Endometrial microvascular endothelial cells (primary cell): ENCODE measurements around the gene ABCC3. TPM values are rescaled to one million over a fixed set of nuclear protein-coding genes. Genes with fewer than 3 reads are reported as not detected.
"Not testable (repeated sequence)": the region's sequence is repeated elsewhere in the genome, so short reads cannot be mapped to it uniquely, and the experiment has no call there.

Experiments used
- in situ Hi-C: cut with HindIII; loops from 2 replicates; pipeline ENCODE4 v1.10.0; 2017; ENCODE audit warnings: low sequenced_read_pairs, low pct_unique_long_range_greater_than_20kb; ENCODE audit errors: inconsistent ontology term
- total RNA-seq: library from RNA; depleted of rRNA; stranded (reverse); fragments of >200 nt; gene quantifications from one replicate; pipeline ENCODE4 v1.2.3, GENCODE V29; 2015; ENCODE audit errors: inconsistent ontology term

The ABCC3 gene
- total RNA-seq, 1 donor from 2014 or later: 34.9 TPM

DNA sequence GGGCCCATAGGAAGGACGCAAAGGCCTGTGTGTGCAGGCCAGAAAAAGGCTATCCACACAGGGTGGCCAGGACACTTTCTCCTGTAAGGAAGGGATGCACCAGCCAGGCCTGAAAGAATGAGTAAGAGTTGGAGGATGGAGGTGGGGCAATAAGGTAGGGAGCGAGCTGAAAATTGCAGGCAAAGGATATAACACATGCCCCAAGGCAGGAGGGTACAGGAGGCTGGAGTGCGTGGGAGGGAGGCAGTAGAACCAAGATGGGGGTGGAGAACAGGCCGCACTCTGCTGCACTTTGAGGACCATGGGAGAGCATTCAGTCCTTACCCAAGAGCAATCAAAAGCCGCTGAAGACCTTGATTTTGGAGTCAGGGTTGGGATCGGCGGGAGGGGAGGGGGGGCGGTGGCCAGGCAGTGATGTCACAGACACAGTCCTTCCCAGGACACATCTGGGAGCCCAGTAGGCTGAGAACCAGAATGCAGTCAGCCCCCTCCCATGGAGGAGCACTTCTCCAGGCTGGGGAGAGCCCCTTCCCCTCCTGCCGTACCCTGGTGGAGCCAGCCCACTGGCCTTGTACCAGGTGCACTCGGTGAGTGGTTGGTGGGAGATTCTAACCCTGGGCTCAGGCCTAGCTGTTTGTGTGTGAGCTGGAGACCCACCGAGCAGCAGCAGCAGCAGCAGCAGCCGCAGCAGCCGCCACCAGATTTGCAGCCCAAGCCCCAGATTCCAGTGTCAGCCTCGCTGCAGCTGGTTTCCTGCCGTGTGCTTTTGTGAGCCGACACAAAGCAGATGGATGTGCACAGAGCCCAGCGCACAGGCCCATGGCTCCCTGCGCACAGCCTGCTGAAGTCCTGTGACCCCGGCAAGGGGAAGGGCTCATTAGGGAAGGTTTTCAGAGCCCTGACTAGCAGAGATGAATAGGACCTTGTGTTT lies 55.5 kb downstream of the ABCC3 start:
- in situ Hi-C loops: no loop called here

DNA sequence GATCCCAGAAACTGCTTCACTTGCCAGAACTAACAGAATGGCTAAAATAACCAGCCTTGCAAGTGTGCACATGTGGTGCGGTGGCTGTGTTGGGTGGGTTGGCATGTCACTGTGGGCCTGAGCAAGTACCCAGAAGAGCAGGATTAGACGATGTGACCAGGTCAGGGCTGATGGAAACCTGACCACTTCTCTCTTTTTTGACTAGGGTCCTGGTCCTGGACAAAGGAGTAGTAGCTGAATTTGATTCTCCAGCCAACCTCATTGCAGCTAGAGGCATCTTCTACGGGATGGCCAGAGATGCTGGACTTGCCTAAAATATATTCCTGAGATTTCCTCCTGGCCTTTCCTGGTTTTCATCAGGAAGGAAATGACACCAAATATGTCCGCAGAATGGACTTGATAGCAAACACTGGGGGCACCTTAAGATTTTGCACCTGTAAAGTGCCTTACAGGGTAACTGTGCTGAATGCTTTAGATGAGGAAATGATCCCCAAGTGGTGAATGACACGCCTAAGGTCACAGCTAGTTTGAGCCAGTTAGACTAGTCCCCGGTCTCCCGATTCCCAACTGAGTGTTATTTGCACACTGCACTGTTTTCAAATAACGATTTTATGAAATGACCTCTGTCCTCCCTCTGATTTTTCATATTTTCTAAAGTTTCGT lies 56.3 kb downstream of the ABCC3 start:
- in situ Hi-C loops: no loop called here

DNA sequence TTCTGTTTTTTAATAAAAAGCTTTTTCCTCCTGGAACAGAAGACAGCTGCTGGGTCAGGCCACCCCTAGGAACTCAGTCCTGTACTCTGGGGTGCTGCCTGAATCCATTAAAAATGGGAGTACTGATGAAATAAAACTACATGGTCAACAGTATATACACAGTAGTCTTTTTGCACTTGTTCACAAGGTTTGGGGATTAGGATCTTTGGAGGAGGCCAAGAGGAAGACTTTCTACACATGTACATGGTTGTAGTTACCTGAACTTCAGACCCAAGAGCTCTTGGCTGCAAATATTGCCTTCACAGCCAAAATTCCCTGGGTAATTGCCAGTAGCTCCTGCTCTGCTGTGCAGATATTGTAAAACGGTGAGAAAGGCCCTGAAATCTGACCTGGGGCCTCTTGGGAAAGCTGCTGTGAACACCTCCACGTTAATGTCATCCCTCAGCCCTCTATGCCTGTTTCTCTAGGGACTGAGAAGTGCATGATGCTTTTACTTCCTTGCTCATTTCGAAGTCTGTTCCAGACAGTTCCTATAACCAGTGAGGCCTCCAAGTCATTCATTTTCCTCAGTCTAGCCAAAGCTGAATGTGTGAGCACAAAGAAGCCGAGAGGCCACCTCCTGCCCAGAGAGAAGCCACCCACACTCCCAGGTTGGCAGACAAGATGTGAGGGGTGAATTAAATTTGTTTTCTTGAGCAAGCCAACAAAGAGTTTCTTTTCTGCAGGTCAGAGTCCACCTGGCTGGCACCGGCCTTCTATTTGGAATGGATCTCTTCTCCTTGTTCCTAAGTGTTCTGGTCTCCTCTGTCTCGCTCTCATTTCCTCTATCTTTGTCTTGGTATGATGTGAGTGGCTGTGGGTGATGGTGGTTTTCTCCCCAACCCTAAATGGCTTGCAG lies 57.1 kb downstream of the ABCC3 start:
- in situ Hi-C loops: no loop called here

DNA sequence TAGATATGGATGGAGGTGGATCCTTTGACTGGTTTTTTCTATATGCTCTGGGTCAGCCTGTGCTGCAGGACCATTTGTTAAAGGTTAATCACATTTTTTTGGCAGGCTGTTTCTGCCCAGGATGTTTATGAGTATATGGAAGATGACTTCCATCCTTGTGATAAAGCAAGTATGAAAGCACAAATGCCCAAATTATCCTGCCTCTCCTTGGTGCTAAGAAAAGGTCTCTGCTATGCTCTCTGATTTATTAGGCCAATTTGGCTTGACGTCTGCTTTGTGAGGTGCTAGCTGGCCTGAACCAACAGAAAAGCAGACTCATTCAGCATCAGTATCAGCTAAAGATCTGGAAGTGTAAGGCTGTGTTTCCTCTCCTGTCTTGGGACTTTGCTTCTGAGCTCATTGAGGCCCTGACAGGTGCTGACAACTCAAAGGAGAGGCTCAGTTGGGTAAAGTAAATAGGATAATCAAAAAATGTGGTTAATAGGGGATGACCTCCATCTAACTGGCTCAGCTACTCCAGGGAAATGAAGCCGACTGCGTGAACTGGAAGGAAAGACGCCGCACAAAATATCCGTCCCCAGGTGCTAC lies 57.9 kb downstream of the ABCC3 start:
- in situ Hi-C loops: no loop called here

DNA sequence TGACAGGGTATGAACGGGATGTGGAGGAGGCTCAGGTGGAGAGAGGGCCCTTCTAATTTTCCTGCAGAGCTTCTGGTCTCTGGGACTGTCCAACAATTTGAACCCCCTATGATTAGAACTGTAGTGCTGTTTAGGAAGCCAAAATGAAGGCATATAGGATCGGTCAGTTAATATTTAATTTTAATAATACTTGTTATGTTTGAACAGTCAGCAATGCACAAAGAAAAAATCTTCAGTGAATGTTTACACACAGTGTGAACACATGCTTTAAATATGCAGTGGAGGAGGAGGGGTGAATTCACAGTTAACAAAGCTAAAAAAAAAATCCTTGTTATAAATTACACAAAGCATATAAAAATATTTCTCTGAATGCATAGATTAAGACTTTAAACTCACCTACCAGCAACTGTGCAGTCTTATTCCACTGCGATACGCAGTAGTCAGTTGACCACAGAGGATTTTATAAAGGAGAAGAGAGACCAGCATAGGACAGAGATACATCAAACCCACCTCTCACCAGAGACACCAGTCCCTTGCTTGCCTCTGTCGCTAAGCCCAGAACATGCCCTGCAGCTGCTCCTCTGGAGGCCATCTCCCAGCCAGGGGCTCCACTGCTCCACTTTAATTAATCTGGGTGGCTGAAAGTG lies 58.5 kb downstream of the ABCC3 start:
- in situ Hi-C loops: no loop called here

DNA sequence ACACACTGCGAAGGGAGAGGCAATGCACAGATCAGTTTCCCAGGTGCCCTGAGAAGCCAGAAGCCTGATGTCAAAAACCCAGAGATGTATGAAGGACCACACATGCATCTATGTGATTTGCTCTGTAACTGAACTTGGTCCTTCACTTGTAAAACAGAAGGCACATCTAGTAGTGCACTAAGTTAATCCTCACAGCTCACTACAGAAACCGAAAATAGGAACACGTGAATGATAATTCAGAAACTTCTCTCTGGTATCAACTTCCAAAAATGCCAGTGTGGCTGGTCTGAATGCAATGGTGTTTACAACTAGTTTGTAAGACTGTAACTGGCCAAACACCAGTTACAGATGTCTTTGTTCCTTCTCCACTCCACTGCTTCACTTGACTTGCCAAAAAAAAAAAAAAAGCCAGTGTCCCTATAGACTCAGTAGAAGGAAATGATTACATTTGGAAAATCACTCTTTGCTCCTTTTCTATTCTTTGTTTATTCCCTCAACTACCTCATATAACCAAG lies 61.7 kb downstream of the ABCC3 start:
- in situ Hi-C loops: no loop called here

DNA sequence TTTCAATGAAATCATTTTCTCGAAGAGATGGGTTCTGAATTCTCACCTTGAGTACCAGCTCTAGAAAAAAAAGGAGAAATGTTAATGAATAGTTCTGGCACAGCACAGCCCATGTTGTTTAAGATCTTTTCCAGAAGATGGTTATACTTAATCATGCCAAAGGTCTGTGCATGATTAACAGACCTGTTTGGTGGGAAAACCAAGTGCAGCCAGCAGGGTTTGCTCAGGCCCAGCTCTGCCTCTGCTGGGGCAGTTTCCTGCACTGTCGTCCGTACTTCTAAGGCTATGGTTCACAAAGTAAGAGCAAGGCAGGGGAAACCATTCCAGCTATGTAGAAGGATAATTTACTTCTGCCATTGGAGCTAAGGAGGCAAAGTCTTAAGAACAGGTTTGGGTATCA lies 62.4 kb downstream of the ABCC3 start:
- in situ Hi-C loops: no loop called here

DNA sequence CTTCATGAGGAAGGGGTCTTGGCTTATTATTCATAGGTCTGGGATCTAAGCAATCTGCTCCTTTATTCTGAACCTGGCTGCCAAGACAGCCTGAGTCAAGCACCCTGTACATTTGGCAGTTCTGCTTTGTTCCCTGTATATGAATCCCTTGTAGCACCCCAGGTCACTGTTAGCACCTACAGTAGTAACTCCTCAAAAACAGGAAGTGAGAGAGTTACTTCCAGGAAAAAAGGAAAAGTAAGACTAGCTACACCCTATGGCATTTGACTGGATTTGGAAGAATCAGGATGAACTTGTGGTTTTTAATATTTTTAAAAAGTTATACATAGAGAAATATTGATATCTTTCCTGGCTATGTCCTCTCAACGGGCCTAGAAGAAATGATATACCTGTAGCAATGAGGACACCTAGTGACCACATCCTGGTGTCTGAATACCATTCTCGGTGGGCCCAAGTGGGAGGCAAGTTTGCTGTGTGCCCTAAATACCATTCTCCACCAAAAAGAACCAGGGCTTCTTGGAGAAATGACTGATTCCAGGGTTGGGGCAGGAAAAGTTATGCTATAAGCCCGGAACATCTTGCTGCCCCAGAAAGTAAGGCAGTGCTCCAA lies 63.1 kb downstream of the ABCC3 start:
- in situ Hi-C loops: no loop called here

DNA sequence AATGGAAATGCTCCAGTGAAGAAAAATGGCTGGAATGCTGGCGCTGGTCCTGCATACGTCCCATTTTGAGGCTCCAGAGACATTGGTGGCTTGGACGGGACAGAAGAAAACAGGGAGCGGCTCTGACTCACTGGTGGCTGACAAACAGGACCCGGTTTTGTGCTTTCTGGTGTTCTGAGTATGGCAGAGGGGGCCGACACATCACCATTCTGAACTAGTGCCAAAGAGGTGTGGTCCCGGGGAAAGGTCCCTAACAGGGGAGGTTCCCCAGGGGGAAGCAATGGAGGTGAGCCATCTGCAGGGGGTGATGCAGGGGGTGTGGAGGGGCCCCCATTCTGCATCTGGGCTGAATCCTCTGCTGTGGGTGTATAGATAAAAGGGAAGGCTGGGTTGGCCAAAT lies 64.7 kb downstream of the ABCC3 start:
- in situ Hi-C loops: no loop called here

DNA sequence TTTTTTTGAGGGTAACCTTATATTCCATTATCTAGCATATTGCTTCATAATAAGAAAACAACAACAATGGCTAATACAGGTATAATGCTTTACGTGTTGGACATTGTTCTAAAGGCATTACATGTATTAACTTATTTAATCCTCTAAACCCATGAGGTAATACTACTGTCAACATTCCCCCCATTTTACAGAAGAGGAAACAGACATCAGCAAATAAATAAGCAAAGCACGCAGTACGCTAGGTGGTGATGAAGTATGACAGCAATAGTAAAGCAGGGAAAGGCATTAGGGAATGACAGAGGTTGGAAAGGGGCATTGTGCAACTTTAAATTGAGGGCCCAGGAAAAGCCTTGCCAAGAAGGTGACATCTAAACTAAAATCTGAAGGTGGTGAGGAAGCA lies 68.5 kb downstream of the ABCC3 start:
- in situ Hi-C loops: no loop called here

DNA sequence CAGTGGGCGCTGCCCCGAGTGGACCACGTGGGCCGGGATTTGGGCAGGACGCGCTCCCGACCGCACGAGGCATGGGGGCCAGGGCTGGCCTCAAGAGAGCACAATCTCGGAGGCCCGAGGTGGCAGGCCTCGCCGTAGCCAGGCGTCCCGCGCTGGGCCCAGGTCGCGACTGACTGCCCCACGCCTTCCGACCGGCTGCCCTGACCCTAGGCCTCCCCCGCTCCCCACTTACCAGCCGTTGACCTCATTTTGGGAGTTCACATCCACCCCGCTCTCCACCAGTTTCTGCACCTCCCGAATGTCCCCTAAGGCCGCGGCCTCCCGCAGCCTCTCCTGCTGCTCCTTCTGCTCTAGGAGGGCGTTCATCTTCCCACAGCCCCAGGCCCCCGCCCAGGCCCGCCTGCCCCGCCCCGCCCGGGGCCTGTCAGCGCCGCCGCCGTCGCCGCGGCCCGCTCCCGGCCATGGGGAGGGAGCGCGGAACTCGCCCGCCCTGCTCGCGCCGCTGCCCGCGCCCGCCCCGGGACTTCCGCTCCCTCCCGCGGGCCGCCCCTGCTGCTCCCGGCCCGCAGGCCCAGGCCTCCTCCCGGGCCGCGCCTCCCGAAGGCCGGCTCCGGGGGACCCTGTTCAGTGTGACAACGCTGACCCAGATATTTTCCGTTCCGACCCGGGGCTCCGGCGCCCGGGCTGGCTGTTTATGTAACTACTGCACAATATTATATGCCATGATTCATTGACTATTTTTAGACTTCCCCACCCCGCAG lies 72.8 kb downstream of the ABCC3 start, which contains the start of gene ANKRD40:
Gene ANKRD40 (minus strand): TSS at position 626 of the 761 bp plus-strand sequence. CDS start 260 bp downstream, at position 366.
- in situ Hi-C loops: no loop called here

DNA sequence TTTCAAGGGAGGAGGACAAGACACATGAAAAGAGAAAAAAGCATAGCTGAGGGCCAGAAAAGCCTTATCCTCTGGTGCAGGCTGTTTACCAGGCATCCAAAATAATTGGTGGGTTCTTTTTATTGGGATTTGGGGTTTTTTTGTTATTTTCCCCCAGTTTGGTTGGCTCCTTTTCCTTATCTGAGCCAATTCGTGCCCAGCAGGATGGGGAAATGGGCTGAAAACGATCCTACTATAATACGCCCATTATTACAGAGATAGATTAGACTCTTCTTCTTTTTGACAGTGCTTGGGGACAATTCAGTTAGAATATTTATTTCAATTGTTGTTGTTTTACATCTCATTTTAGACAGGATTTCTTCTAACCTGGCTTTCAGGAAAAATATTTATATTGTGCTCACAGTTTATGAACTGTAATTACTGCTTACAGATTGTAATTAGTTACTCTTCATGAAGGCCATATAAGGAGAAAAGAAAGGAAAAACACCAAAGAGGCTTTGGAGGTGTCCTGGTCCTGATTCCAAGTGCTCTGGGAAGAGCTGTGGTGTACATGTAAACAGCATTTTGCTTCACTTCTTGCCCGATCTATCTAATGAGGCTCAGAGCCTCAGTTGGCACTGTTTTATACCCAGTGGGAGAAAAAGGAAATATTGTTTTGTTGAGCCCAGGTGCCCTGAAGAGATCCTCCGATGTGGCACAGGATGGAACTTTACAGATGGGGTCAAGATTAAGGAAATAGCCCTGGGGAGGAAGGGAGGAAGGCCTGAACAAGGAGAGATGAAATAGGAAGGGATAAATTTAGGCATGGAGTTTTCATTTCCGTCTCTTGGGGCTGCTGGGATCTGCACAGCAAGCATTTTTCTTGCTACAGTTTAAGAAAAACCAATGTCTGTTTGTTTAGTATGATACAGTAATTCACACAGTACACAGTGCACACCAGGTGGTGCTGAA lies 73.6 kb downstream of the ABCC3 start:
- in situ Hi-C loops: no loop called here

DNA sequence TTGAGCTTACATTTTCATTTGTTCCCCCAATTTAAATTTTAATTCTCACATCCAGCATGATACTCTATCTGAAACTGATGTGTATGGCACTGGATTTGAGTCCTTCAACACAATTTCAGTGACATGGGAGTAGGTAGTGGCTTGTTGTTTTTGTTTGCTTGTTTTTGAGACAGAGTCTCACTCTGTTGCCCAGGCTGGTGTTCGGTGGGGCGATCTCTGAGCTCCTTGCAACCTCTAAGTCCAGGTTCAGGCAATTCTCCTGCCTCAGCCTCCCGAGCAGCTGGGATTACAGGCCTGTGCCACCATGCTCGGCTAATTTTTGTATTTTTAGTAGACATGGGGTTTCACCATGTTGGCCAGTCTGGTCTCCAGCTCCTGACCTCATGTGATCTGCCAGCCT lies 74.4 kb downstream of the ABCC3 start:
- in situ Hi-C loops: not testable (repeated sequence)

DNA sequence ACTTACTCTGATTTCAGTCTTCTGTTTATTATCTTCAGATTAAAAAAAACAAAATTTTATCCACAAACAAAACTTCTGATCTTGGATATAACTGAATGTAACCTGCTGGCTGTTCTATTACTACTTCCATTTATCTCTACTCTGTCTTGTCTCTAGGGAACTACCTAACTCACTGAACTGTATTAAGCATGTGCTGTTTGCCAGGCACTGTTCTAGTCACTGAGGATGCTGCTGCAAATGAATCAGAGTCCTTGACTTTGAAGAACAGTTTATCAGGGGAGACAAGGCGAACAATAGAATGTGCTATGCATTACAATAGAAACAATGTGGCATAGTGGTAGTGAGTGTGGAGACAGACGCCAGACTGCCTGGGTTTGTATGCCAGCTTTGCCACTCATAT lies 75.3 kb downstream of the ABCC3 start:
- in situ Hi-C loops: no loop called here

DNA sequence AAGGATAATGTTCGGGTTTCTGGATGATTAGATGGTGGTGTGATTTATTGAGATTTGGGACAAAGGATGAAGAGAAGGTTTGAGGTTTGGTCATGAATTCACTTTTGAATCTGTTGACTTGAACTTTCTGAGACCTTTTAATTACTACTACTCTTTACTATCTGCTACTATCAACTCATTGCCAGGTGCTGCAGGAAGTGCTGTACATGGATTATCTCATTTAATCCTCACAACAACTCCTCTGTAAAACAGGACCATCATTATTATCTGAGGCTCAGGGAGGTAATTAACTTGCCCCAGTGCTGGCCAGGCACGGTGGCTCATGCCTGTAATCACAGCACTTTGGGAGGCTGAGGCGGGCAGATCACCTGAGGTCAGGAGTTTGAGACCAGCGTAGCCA lies 76.0 kb downstream of the ABCC3 start:
- in situ Hi-C loops: no loop called here

DNA sequence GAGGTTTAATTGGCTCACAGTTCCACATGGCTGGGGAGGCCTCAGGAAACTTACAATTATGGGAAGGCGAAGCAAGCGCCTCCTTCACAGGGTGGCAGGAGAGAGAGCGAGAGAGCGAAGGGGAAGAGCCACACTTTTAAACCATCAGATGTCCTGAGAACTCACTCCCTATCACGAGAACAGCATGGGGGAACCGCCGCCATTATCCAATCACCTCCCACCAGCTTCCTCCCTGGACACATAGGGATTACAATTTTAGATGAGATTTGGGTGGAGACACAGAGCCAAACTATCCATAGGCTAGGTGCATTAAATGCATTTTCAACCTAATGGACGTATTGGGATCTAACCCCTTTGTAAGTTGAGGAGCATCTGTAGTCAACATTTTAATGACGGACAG lies 78.0 kb downstream of the ABCC3 start:
- in situ Hi-C loops: no loop called here
